ENCODE results near the gene DBF4B. TPM values are rescaled to one million over a fixed set of nuclear protein-coding genes. Genes with fewer than 3 reads are reported as not detected.

The DBF4B gene
- polyA plus RNA-seq, 1 experiment: 3.0 TPM

- peaks cover 27% of the 10 kb centered on the region for H3K27me3 ChIP-seq (ENCODE audit: control insufficient read depth, insufficient read depth, low read length)
- H3K27ac ChIP-seq (ENCODE audit: low read depth, low read length): no peak overlapping the region
- no peak for DNase-seq (ENCODE audit: low read depth, low spot score)
- no peak for TF ChIP-seq CTCF (IDR thresholded peaks at IDR 0.05; ENCODE audit: low read depth, low read length)
- CTCF ChIA-PET: interaction anchor here (1.7 to 2.0 kb wide), 2 partner anchors 12 to 103 kb away, joined by 5 read pairs; no protein-coding TSS in a partner anchor
- H3K9me3 ChIP-seq (ENCODE audit: control insufficient read depth, insufficient read depth, low read length): no peaks in the 10 kb centered on the region
- no peak overlapping the region for H3K4me3 ChIP-seq (ENCODE audit: low read depth, low read length)
- POLR2A ChIA-PET: interaction anchor here (0.7 kb wide), 1 partner anchor 206 kb away, joined by 3 read pairs; the partner anchor contains the start of gene C1QL1
Observed at GRCh38 chr17:44761932-44762810, 53.7 kb downstream of the DBF4B start.

- POLR2A ChIA-PET: interaction anchor here (0.7 kb wide), 1 partner anchor 205 kb away, joined by 3 read pairs; the partner anchor contains the start of gene C1QL1
- DNase-seq (ENCODE audit: low read depth, low spot score): no peak
Observed at GRCh38 chr17:44763170-44763569, 54.7 kb downstream of the DBF4B start.

GRCh38 chr17:44765965-44766364 lies 57.5 kb downstream of the DBF4B start:
- POLR2A ChIA-PET: no interaction called here

More at GRCh38 chr17:44763170-44763569, 54.7 kb downstream of the DBF4B start:
- Histone ChIP-seq H3K27ac (ENCODE audit: low read depth, low read length) (no peak overlapping the region), H3K9me3 (ENCODE audit: control insufficient read depth, insufficient read depth, low read length) (no peaks in the 10 kb centered on the region), H3K4me3 (ENCODE audit: low read depth, low read length) (no peak overlapping the region), H3K27me3 (ENCODE audit: control insufficient read depth, insufficient read depth, low read length) (peaks cover 23% of the 10 kb centered on the region)
- CTCF ChIA-PET: interaction anchor here (1.7 to 2.0 kb wide), 2 partner anchors 11 to 102 kb away, joined by 5 read pairs; no protein-coding TSS in a partner anchor
- no peak for TF ChIP-seq CTCF (IDR thresholded peaks at IDR 0.05; ENCODE audit: low read depth, low read length)

GRCh38 chr17:44766409-44767038 lies 58.1 kb downstream of the DBF4B start:
- Histone ChIP-seq H3K4me3 (ENCODE audit: low read depth, low read length) (no peak overlapping the region), H3K27ac (ENCODE audit: low read depth, low read length) (no peak overlapping the region), H3K9me3 (ENCODE audit: control insufficient read depth, insufficient read depth, low read length) (no peaks in the 10 kb centered on the region), H3K27me3 (ENCODE audit: control insufficient read depth, insufficient read depth, low read length) (peaks cover 10% of the 10 kb centered on the region)
- CTCF ChIA-PET: no interaction called here
- no peak for TF ChIP-seq CTCF (IDR thresholded peaks at IDR 0.05; ENCODE audit: low read depth, low read length)
- POLR2A ChIA-PET: no interaction called here
- no peak for DNase-seq (ENCODE audit: low read depth, low spot score)

More at GRCh38 chr17:44765965-44766364, 57.5 kb downstream of the DBF4B start:
- Histone ChIP-seq H3K9me3 (ENCODE audit: control insufficient read depth, insufficient read depth, low read length) (no peaks in the 10 kb centered on the region), H3K27me3 (ENCODE audit: control insufficient read depth, insufficient read depth, low read length) (peaks cover 6% of the 10 kb centered on the region), H3K4me3 (ENCODE audit: low read depth, low read length) (no peak overlapping the region), H3K27ac (ENCODE audit: low read depth, low read length) (no peak overlapping the region)
- DNase-seq (ENCODE audit: low read depth, low spot score): no peak
- CTCF ChIA-PET: no interaction called here
- TF ChIP-seq CTCF (IDR thresholded peaks at IDR 0.05; ENCODE audit: low read depth, low read length): no peak

GRCh38 chr17:44767493-44767892 lies 59.0 kb downstream of the DBF4B start:
- CTCF ChIA-PET: no interaction called here
- Histone ChIP-seq H3K27ac (ENCODE audit: low read depth, low read length) (no peak overlapping the region), H3K9me3 (ENCODE audit: control insufficient read depth, insufficient read depth, low read length) (no peaks in the 10 kb centered on the region), H3K4me3 (ENCODE audit: low read depth, low read length) (no peak overlapping the region), H3K27me3 (ENCODE audit: control insufficient read depth, insufficient read depth, low read length) (peaks cover 16% of the 10 kb centered on the region)
- POLR2A ChIA-PET: no interaction called here
- TF ChIP-seq CTCF (IDR thresholded peaks at IDR 0.05; ENCODE audit: low read depth, low read length): no peak
- DNase-seq (ENCODE audit: low read depth, low spot score): no peak

Measured in AG04450 (cell line).